ENCODE results near the gene C1orf105.

DNA sequence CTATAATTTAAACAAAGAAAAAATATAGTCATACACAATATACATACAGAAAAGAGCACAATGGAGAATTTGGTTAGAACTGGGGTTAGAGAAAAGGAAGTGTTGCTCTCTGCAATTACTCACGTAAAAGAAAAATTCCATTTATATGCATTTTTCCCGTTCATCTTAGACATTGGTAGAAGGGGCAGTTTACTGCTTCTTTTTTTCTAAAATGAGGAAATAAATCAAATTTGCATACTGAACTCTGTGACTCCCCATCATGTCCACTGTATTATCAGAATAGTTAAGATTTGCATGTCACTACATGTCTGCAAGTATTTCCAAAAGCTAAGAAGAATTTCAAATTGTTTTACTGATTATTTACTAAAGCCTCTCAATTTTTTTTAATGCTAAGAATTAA is 44.1 kb upstream of the C1orf105 start:
- TF ChIP-seq EZH2 (IDR thresholded peaks at IDR 0.05; ENCODE audit: low read depth, low read length, severe bottlenecking) (no peak), ZNF274 (IDR thresholded peaks at IDR 0.05; ENCODE audit: borderline replicate concordance, extremely low read depth, low read length) (no peak), KDM1A (IDR thresholded peaks at IDR 0.05; ENCODE audit: borderline replicate concordance, low read length) (no peak), TCF12 (IDR thresholded peaks at IDR 0.05; ENCODE audit: low read depth, low read length) (no peak), PHF8 (conservative IDR thresholded peaks at IDR 0.05; ENCODE audit: low read depth, low read length) (no peak)
